Naive thymus-derived CD8-positive, alpha-beta T cell (primary cell): ENCODE measurements around the gene DBI. TPM values are rescaled to one million over a fixed set of nuclear protein-coding genes. Genes with fewer than 3 reads are reported as not detected.

Experiments
- ATAC-seq, 2 donors: fragments of 150-1000 bp; cut with Tn5 transposase in 1 of 2; sonication (Bioruptor Pico), chemical (Tn5 transposase) in 1 of 2; 1 replicate in 1 of 2; 2 replicates in 1 of 2; pipeline ENCODE4 v1.10.0; 2021; ENCODE audit warnings: mild to moderate bottlenecking in 2 of 2, moderate library complexity in 2 of 2
- POLR2A ChIA-PET: fragments of 350-600 bp; sonication (Branson Sonifier 250); formaldehyde crosslinking; loops from one replicate; lab custom pipeline; 2021; ENCODE audit warnings: antibody characterized with exemption; lab: Charles Lee
- DNase-seq, 10 donors: peaks; one replicate each; pipeline versions ENCODE4 v3.0.0 to v3.0.0-alpha.2; 2020 to 2022
- H3K27ac Mint-ChIP-seq, 10 donors: one replicate each; pipeline ENCODE4 v1.8.0; 2020 to 2022; ENCODE audit warnings: mild to moderate bottlenecking in 10 of 10, mixed read lengths in 10 of 10, moderate library complexity in 4 of 10, inconsistent platforms in 1 of 10
- H3K27me3 Mint-ChIP-seq, 5 donors: one replicate each; pipeline ENCODE4 v1.8.0; 2021 to 2022; ENCODE audit warnings: mixed read lengths in 5 of 5
- H3K36me3 Mint-ChIP-seq, 3 donors: one replicate each; pipeline ENCODE4 v1.8.0; 2020 to 2022; ENCODE audit warnings: mixed read lengths in 3 of 3, mild to moderate bottlenecking in 2 of 3, inconsistent platforms in 1 of 3
- H3K4me1 Mint-ChIP-seq, 4 donors: one replicate each; pipeline ENCODE4 v1.8.0; 2021 to 2022; ENCODE audit warnings: mixed read lengths in 4 of 4
- H3K4me3 Mint-ChIP-seq, 10 donors: one replicate each; pipeline ENCODE4 v1.8.0; 2020 to 2022; ENCODE audit warnings: mild to moderate bottlenecking in 10 of 10, mixed read lengths in 10 of 10, moderate library complexity in 6 of 10, inconsistent platforms in 1 of 10
- H3K9me3 Mint-ChIP-seq, 9 donors: one replicate each; pipeline ENCODE4 v1.8.0; 2020 to 2022; ENCODE audit warnings: mixed read lengths in 9 of 9, mild to moderate bottlenecking in 3 of 9, inconsistent platforms in 1 of 9, moderate library complexity in 1 of 9
- polyA plus RNA-seq, 3 donors: library from polyadenylated mRNA; unstranded; fragments of 300-500 nt; fragmentation: Illumina TruSeq; gene quantifications; one replicate each; pipeline ENCODE4 v1.2.3, GENCODE V29; 2021
- total RNA-seq, 8 experiments: library from RNA in 2 of 8; stranded (reverse) in 2 of 8; gene quantifications; one replicate each; pipeline ENCODE4 v1.2.3 and lab custom pipeline; 2021 to 2026

The DBI gene
- total RNA-seq (10 to 100 TPM; 41.5 to 49.7 TPM), polyA plus RNA-seq (100 to 1,000 TPM; 249 to 374 (median 295) TPM), total RNA-seq (lab: John Stamatoyannopoulos, UW) (25.1 to 89.9 (median 44.1) reads per million in 6 experiments)

GRCh38 chr2:119366649-119367471, at the start of gene DBI, which contains the start of gene C2orf76:
Gene DBI, plus strand, starts transcription at chr2:119366977. Its CDS starts 75 bp downstream, at chr2:119367052.
Gene C2orf76, minus strand, starts transcription at chr2:119366834. Its CDS starts 26,875 bp downstream, at chr2:119339959.
- no peaks in the 10 kb centered on the region for H3K9me3 Mint-ChIP-seq
- ATAC-seq (peak; percentile 91 to 92), DNase-seq (peak; percentile 85 to 93 (median 90))
- peaks cover 34 to 65% (median 59%) of the 10 kb centered on the region in 4 donors for H3K4me1 Mint-ChIP-seq
- peak within 1 kb of the TSS; percentile 89 to 99 (median 96) for H3K27ac Mint-ChIP-seq
- peaks cover 6 to 34% (median 18%) of the 10 kb centered on the region in 3 donors for H3K36me3 Mint-ChIP-seq
- no peaks in the 10 kb centered on the region for H3K27me3 Mint-ChIP-seq
- POLR2A ChIA-PET = interaction anchor here (1.0 to 2.1 kb wide), 10 partner anchors 11 to 1553 kb away, joined by 3 to 6 read pairs (median 4); partner anchors contain the start of genes DDX18, INSIG2 and RALB
- peak within 1 kb of the TSS; percentile 92 to 99 (median 97) for H3K4me3 Mint-ChIP-seq

- POLR2A ChIA-PET = no interaction called here
- Mint-ChIP-seq H3K36me3 (peaks cover 0 to 4% (median 4%) of the 10 kb centered on the region in 3 donors), H3K9me3 (no peaks in the 10 kb centered on the region), H3K4me1 (no peaks in the 10 kb centered on the region), H3K27ac (no peak overlapping the region), H3K4me3 (no peak overlapping the region), H3K27me3 (no peaks in the 10 kb centered on the region)
- no peak for DNase-seq
- no peak for ATAC-seq
These were observed 49.2 kb upstream of the DBI start for GRCh38 chr2:119317554-119317953.

DNA sequence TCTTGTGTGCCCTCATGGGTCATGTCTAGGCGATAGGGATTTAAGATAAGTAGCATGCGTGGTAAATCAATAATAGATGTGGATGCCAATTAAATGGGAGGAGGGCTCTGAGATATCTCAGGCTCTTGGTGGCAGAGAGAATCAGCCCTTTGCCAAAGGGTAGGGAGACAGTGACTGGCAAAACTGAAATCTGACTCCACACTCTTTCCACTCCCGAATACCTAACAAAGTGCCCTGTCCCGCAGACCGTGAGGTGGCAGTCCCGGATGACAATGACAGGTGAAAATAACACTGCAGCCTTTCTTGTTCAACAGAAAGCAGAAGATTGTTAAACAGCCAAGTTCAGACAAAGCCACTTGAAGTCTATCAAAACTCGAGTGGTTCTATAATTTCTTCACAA, 47.2 kb upstream of the DBI start:
- no peak for ATAC-seq
- H3K27me3 Mint-ChIP-seq = no peaks in the 10 kb centered on the region

DNA sequence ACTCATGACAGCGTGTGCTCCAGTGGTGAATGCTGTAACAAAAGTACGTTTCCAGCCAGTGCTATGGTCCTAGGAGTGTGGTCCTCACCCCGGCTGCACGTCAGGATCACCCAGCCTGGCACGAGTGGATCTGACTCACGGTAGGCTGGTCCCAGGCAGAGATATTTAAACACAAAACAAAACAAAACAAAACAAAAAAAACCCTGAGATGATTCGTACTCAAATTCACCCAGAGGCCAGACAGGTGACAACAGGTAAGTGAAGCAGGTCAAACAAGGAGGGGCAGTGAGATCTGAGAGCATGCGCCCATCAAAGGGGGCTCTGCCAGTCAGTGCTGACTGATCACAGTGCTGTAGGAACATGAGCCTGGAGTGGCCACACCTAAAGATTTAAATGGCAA, 43.3 kb upstream of the DBI start:
- H3K9me3 Mint-ChIP-seq = peaks cover 0 to 1% (median 0%) of the 10 kb centered on the region in 9 donors
- ATAC-seq (no peak), DNase-seq (no peak)
- no peaks in the 10 kb centered on the region for H3K4me1 Mint-ChIP-seq
- H3K27ac Mint-ChIP-seq = peak overlapping the region in 2 of 10 donors; percentile 53 to 66
- H3K36me3 Mint-ChIP-seq = peaks cover 0 to 3% (median 0%) of the 10 kb centered on the region in 3 donors
- no peak overlapping the region for H3K4me3 Mint-ChIP-seq
- no peaks in the 10 kb centered on the region for H3K27me3 Mint-ChIP-seq
- POLR2A ChIA-PET = no interaction called here

More for the DNA sequence above, 47.2 kb upstream of the DBI start:
- Mint-ChIP-seq H3K36me3 (peaks cover 3 to 4% (median 4%) of the 10 kb centered on the region in 3 donors), H3K4me1 (no peaks in the 10 kb centered on the region), H3K27ac (no peak overlapping the region), H3K4me3 (no peak overlapping the region), H3K9me3 (no peaks in the 10 kb centered on the region)
- POLR2A ChIA-PET = no interaction called here
- DNase-seq = no peak

- peaks cover 0 to 1% (median 0%) of the 10 kb centered on the region in 9 donors for H3K9me3 Mint-ChIP-seq
- no peak for DNase-seq
These were observed 42.0 kb upstream of the DBI start for GRCh38 chr2:119324685-119325270.

DNA sequence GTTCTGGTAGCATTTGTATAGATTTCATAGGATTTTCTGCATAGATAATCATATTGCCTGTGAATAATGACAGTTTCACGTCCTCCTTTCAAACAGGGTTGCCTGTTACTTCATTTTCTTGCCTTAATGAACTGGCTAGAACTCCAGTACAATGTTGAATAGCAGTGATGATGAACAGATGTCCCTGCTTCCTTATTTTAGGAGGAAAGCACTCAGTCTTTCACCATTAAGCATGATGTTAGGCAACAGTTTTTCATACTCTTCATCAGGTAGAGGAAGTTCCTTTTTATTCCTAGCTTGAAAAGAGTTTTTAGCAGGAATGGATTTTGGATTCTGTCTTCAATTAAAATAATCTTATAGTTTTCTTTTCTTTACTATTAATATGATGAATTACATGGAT, 39.8 kb upstream of the DBI start:
- ATAC-seq = no peak
- POLR2A ChIA-PET = no interaction called here
- H3K27me3 Mint-ChIP-seq = no peaks in the 10 kb centered on the region
- H3K36me3 Mint-ChIP-seq = peaks cover 0 to 8% (median 5%) of the 10 kb centered on the region in 3 donors
- no peak overlapping the region for H3K27ac Mint-ChIP-seq
- DNase-seq = no peak
- H3K4me3 Mint-ChIP-seq = no peak overlapping the region
- H3K9me3 Mint-ChIP-seq = peaks cover 0 to 1% (median 0%) of the 10 kb centered on the region in 9 donors
- H3K4me1 Mint-ChIP-seq = no peaks in the 10 kb centered on the region

More at GRCh38 chr2:119324685-119325270, 42.0 kb upstream of the DBI start:
- POLR2A ChIA-PET = interaction anchor here (0.5 kb wide), 1 partner anchor 354 kb away, joined by 3 read pairs; the partner anchor contains the start of gene TMEM177
- Mint-ChIP-seq H3K4me1 (no peaks in the 10 kb centered on the region), H3K27me3 (no peaks in the 10 kb centered on the region), H3K27ac (no peak overlapping the region), H3K36me3 (peaks cover 0 to 3% (median 0%) of the 10 kb centered on the region in 3 donors), H3K4me3 (no peak overlapping the region)
- ATAC-seq = no peak

- POLR2A ChIA-PET = no interaction called here
- ATAC-seq (no peak), DNase-seq (no peak)
- no peaks in the 10 kb centered on the region for H3K27me3 Mint-ChIP-seq
- no peaks in the 10 kb centered on the region for H3K4me1 Mint-ChIP-seq
- H3K27ac Mint-ChIP-seq = no peak overlapping the region
- H3K4me3 Mint-ChIP-seq = no peak overlapping the region
- H3K9me3 Mint-ChIP-seq = peaks cover 0 to 1% (median 0%) of the 10 kb centered on the region in 9 donors
- H3K36me3 Mint-ChIP-seq = peaks cover 0 to 8% (median 5%) of the 10 kb centered on the region in 3 donors
These were observed 39.3 kb upstream of the DBI start for GRCh38 chr2:119327431-119327830.

- H3K9me3 Mint-ChIP-seq = no peaks in the 10 kb centered on the region
- H3K27ac Mint-ChIP-seq = no peak overlapping the region
- POLR2A ChIA-PET = no interaction called here
- DNase-seq (no peak), ATAC-seq (no peak)
- no peaks in the 10 kb centered on the region for H3K27me3 Mint-ChIP-seq
- H3K36me3 Mint-ChIP-seq = peaks cover 10 to 26% (median 24%) of the 10 kb centered on the region in 3 donors
- H3K4me1 Mint-ChIP-seq = peaks cover 0 to 4% (median 1%) of the 10 kb centered on the region in 4 donors
- H3K4me3 Mint-ChIP-seq = no peak overlapping the region
These were observed 33.8 kb upstream of the DBI start for GRCh38 chr2:119332953-119333352.

DNA sequence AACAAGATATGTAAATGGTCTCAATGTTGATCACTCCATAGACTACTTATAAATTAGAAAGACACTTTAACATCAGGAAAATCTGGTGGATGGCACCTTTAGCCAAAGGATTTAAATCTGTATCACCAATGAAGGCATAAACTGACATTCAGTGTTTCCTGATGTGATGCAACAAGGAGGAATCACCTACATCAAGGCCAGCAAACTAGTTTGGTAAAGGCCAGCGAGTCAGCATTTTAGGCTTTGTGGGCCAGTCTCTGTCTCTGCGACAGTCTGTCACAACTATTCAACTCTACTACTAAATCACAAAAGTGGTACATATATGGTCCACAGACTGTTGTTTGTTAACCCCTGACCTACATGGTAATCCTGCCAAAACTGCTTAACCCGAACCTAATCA, 33.4 kb upstream of the DBI start:
- ATAC-seq (no peak), DNase-seq (no peak)
- Mint-ChIP-seq H3K9me3 (no peaks in the 10 kb centered on the region), H3K4me1 (peaks cover 3 to 8% (median 5%) of the 10 kb centered on the region in 4 donors), H3K27ac (no peak overlapping the region), H3K4me3 (no peak overlapping the region), H3K27me3 (no peaks in the 10 kb centered on the region), H3K36me3 (peaks cover 10 to 26% (median 24%) of the 10 kb centered on the region in 3 donors)
- POLR2A ChIA-PET = no interaction called here

DNA sequence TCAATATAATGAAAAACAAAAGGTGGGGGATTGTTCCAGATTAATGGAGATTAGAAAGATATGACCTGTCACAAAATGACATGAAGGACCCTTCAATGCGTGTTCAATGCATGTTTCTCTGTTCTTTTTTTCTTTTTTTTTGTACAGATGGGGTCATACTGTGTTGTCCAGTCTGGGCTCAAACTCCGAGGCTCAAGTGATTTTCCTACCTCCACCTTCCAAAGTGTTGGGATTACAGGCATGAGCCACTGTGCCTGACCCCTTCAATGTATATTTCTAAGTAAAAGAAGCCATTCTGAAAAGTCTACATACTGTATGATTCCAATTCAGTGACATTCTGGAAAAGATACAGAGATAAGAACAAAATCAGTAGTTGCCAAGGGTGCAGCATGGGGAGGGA, 32.9 kb upstream of the DBI start:
- Mint-ChIP-seq H3K27ac (no peak overlapping the region), H3K4me1 (peaks cover 5 to 13% (median 10%) of the 10 kb centered on the region in 4 donors), H3K9me3 (no peaks in the 10 kb centered on the region), H3K36me3 (peaks cover 10 to 26% (median 24%) of the 10 kb centered on the region in 3 donors), H3K4me3 (no peak overlapping the region), H3K27me3 (no peaks in the 10 kb centered on the region)
- POLR2A ChIA-PET = no interaction called here
- ATAC-seq (no peak), DNase-seq (no peak)

GRCh38 chr2:119337749-119338148, 29.0 kb upstream of the DBI start:
- no peak for ATAC-seq
- Mint-ChIP-seq H3K27ac (peak overlapping the region in 4 of 10 donors; percentile 10 to 77 (median 42)), H3K4me3 (peak overlapping the region in 2 of 10 donors; percentile 30 to 31), H3K27me3 (no peaks in the 10 kb centered on the region), H3K4me1 (peaks cover 11 to 27% (median 23%) of the 10 kb centered on the region in 4 donors), H3K9me3 (no peaks in the 10 kb centered on the region), H3K36me3 (peaks cover 10 to 22% (median 17%) of the 10 kb centered on the region in 3 donors)
- POLR2A ChIA-PET = no interaction called here
- DNase-seq = no peak

DNA sequence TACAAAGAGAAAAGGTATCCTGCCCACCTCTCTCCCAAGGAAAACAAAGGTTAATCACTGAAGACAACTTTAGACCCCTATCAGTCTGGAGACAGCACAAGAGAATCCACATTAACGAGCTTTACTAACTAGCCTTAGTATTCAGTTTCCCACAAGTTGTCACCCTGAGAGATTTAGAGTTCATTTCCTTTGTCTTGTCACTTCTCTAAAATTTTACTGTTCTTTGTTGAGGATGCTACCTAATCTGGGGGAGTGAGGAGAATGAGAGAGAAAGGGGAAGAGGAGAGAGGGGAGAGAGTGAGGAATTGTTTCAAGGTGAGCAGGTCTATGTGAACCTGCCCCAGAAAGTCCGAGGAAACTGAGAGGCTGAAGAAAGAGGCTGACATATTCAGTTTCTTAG, 28.5 kb upstream of the DBI start:
- peaks cover 6 to 19% (median 16%) of the 10 kb centered on the region in 3 donors for H3K36me3 Mint-ChIP-seq
- ATAC-seq (no peak), DNase-seq (no peak)
- H3K4me3 Mint-ChIP-seq = peak overlapping the region in 8 of 10 donors; percentile 15 to 73 (median 30)
- no peaks in the 10 kb centered on the region for H3K9me3 Mint-ChIP-seq
- H3K27me3 Mint-ChIP-seq = no peaks in the 10 kb centered on the region
- H3K27ac Mint-ChIP-seq = peak overlapping the region in 9 of 10 donors; percentile 10 to 85 (median 63)
- peaks cover 11 to 27% (median 23%) of the 10 kb centered on the region in 4 donors for H3K4me1 Mint-ChIP-seq
- POLR2A ChIA-PET = no interaction called here
